Kidney (tissue), 14 donors: Measurements from ENCODE around the gene HOPX. TPM values are rescaled to one million over a fixed set of nuclear protein-coding genes. Genes with fewer than 3 reads are reported as not detected.

Experiments used
- DNase-seq, 5 donors: peaks; one replicate each; pipeline ENCODE4 v3.0.0-alpha.2; 2013 to 2020
- FAIRE-seq: peaks from 2 replicates; lab custom pipeline; 2012; peaks lifted over from hg19 to GRCh38; lab: Jason Lieb, UNC
- H3K27ac ChIP-seq, 2 donors: one replicate each; pipeline ENCODE4 v1.7.0; 2013; ENCODE audit warnings: low read depth in 2 of 2, low read length in 2 of 2, inconsistent platforms in 1 of 2
- H3K27me3 ChIP-seq: one replicate; pipeline ENCODE4 v1.7.1; 2013; ENCODE audit warnings: low read length, inconsistent platforms; ENCODE audit not compliant: control insufficient read depth, insufficient read depth
- H3K36me3 ChIP-seq, 3 donors: one replicate each; pipeline versions ENCODE4 v1.7.0 to v1.7.1; 2013; ENCODE audit warnings: low read length in 3 of 3, control low read depth in 1 of 3, inconsistent platforms in 1 of 3; ENCODE audit not compliant: insufficient read depth in 3 of 3, control insufficient read depth in 2 of 3
- H3K4me1 ChIP-seq, 3 donors: one replicate each; pipeline versions ENCODE4 v1.7.0 to v1.7.1; 2013; ENCODE audit warnings: low read length in 3 of 3, inconsistent platforms in 1 of 3, low read depth in 1 of 3; ENCODE audit not compliant: control insufficient read depth in 2 of 3, insufficient read depth in 2 of 3
- H3K4me3 ChIP-seq, 3 donors: one replicate each; pipeline versions ENCODE4 v1.7.0 to v1.8.1; 2013; ENCODE audit warnings: low read length in 3 of 3, control low read depth in 1 of 3, inconsistent platforms in 1 of 3
- H3K9ac ChIP-seq, 3 donors: one replicate each; pipeline versions ENCODE4 v1.7.0 to v1.7.1; 2013; ENCODE audit warnings: low read length in 3 of 3, control low read depth in 1 of 3, inconsistent platforms in 1 of 3
- H3K9me3 ChIP-seq, 3 donors: one replicate each; pipeline versions ENCODE4 v1.7.0 to v1.7.1; 2013; ENCODE audit warnings: low read length in 3 of 3, control low read depth in 1 of 3, inconsistent platforms in 1 of 3; ENCODE audit not compliant: control insufficient read depth in 2 of 3, insufficient read depth in 1 of 3
- CTCF ChIP-seq: IDR thresholded peaks from 3 replicates; pipeline ENCODE4 v1.5.1; 2012; ENCODE audit warnings: mild to moderate bottlenecking, moderate library complexity, borderline replicate concordance; ENCODE audit not compliant: insufficient read depth; ENCODE audit errors: extremely low read depth
- intact Hi-C: fragments of 100-400 bp; cut with DNase I; formaldehyde crosslinking; loops from one replicate; pipeline ENCODE4 v1.11.1; 2022
- polyA plus RNA-seq: library from polyadenylated mRNA; stranded (reverse); fragments of 350-450 nt; fragmentation: Illumina TruSeq; extraction: RNeasy Lipid Tissue Mini Kit (QIAGEN cat#74804); gene quantifications from one replicate; pipeline ENCODE4 v1.2.3, GENCODE V29; 2014; ENCODE audit warnings: low read depth, low replicate concordance; ENCODE audit not compliant: insufficient read depth
- total RNA-seq: library from RNA; stranded (reverse); fragmentation: NEBNext Ultra II Directional; extraction: Animal tissue kit (Norgen Biotek cat#: 25700); gene quantifications from one replicate; pipeline ENCODE4 v1.2.1, GENCODE V29; 2021
- donor health status: control.
- donor health status: control.
- donor health status: control.
- donor health status: control.
- donor health status: control.
- donor health status: DM: yes; HTN: yes; CAD: no.
- donor health status: Normal renal cell carcinoma (clear cell type).

The HOPX gene
- total and polyA plus RNA-seq, 2 donors from 2014 or later: 8.9 to 17.6 TPM

GRCh38 chr4:56648021-56648823 is 32.9 kb downstream of the HOPX start:
- Histone ChIP-seq H3K9ac (no peak overlapping the region), H3K27ac (no peak overlapping the region), H3K4me1 (no peaks in the 10 kb centered on the region), H3K4me3 (no peak overlapping the region), H3K9me3 (peaks cover 0 to 9% (median 0%) of the 10 kb centered on the region in 3 donors), H3K36me3 (no peaks in the 10 kb centered on the region), H3K27me3 (no peaks in the 10 kb centered on the region)
- FAIRE-seq: no peak
- intact Hi-C loops: no loop called here
- no peak for DNase-seq
- TF ChIP-seq CTCF: no peak

- no peaks in the 10 kb centered on the region for H3K36me3 ChIP-seq
- DNase-seq: no peak
- intact Hi-C loops: no loop called here
- H3K4me3 ChIP-seq: no peak overlapping the region
- FAIRE-seq: no peak
- no peaks in the 10 kb centered on the region for H3K27me3 ChIP-seq
- H3K9me3 ChIP-seq: peaks cover 0 to 9% (median 0%) of the 10 kb centered on the region in 3 donors
- H3K27ac ChIP-seq: no peak overlapping the region
- H3K4me1 ChIP-seq: no peaks in the 10 kb centered on the region
- H3K9ac ChIP-seq: no peak overlapping the region
- TF ChIP-seq CTCF: no peak
These were observed 34.8 kb downstream of the HOPX start for GRCh38 chr4:56646341-56646740.

DNA sequence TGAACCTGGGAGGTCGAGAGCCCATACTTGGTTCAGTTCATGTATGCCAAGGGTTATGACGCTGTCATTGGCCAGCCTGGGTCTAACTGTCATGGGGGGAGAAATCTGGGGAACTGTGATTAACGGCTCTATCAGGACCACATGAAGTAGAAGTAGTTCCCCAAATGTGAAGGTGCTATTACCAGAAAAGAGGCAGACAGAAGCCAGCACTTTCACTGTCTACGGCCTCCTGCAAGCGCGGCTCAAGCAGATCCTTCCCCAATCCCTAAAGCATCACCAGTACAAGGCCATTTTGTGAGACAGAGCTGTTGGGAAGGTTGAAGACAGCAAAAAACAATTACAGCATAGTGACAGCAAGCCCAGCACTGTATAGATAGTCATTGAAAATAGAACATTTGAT is 37.5 kb downstream of the HOPX start:
- no peak overlapping the region for H3K27ac ChIP-seq
- intact Hi-C loops: no loop called here
- no peak overlapping the region for H3K9ac ChIP-seq
- no peak overlapping the region for H3K4me3 ChIP-seq
- H3K36me3 ChIP-seq: no peaks in the 10 kb centered on the region
- no peak for TF ChIP-seq CTCF
- H3K4me1 ChIP-seq: no peaks in the 10 kb centered on the region
- H3K9me3 ChIP-seq: peaks cover 0 to 9% (median 0%) of the 10 kb centered on the region in 3 donors
- no peaks in the 10 kb centered on the region for H3K27me3 ChIP-seq
- DNase-seq (no peak), FAIRE-seq (no peak)
